Ovary (tissue), 9 donors: ENCODE data around the gene ITGA3. TPM values are rescaled to one million over a fixed set of nuclear protein-coding genes. Genes with fewer than 3 reads are reported as not detected.

Source experiments
- DNase-seq, 5 donors: peaks; one replicate each; pipeline ENCODE4 v3.0.0-alpha.2; 2019 to 2020
- H3K27ac ChIP-seq, 2 donors: fragments of 200-600 bp; one replicate each; pipeline versions ENCODE4 v1.5.1 to v1.8.0; 2019 to 2022
- H3K27me3 ChIP-seq: fragments of 200-600 bp; one replicate; pipeline ENCODE4 v1.8.0; 2022
- H3K36me3 ChIP-seq: fragments of 200-600 bp; sonication (generic); one replicate; pipeline ENCODE4 v1.5.1; 2019
- H3K4me1 ChIP-seq: one replicate; pipeline ENCODE4 v1.8.1; 2013; ENCODE audit warnings: mild to moderate bottlenecking, moderate library complexity; ENCODE audit not compliant: insufficient read depth
- H3K4me3 ChIP-seq: fragments of 200-600 bp; sonication (generic); one replicate; pipeline ENCODE4 v1.5.1; 2017
- H3K9me3 ChIP-seq, 2 donors: fragments of 200-600 bp in 1 of 2; sonication (generic) in 1 of 2; one replicate each; pipeline versions ENCODE4 v1.5.1 to v1.8.1; 2013 to 2019; ENCODE audit warnings: mild to moderate bottlenecking in 1 of 2, moderate library complexity in 1 of 2
- EP300 ChIP-seq: sonication (generic); formaldehyde crosslinking; IDR thresholded peaks from one replicate; pipeline ENCODE4 v1.6.1; 2017; ENCODE audit warnings: antibody characterized with exemption
- POLR2A ChIP-seq: fragments of 450-650 bp; IDR thresholded peaks from one replicate; pipeline ENCODE4 v1.6.1; 2017; ENCODE audit warnings: antibody characterized with exemption, mild to moderate bottlenecking, moderate library complexity
- WGBS, 3 donors: extraction: QIAGEN DNeasy Blood & Tissue Kit in 1 of 3; methylation state at CpG; one replicate each; pipeline versions ENCODE4 v1.1.5 to v1.1.7; 2013 to 2017; 5-methylcytosine and 5-hydroxymethylcytosine counted together
- intact Hi-C, 4 donors: fragments of 100-400 bp; cut with DNase I; formaldehyde crosslinking; loops; one replicate each; pipeline versions ENCODE4 v1.11.0 to v1.15.1; 2022 to 2023
- polyA plus RNA-seq, 2 donors: library from polyadenylated mRNA; stranded (reverse); fragments of 200-250 nt in 1 of 2; fragments of 350-450 nt in 1 of 2; fragmentation: Illumina TruSeq in 1 of 2; extraction: RNeasy Lipid Tissue Mini Kit (QIAGEN cat#74804) in 1 of 2; gene quantifications; one replicate each; pipeline ENCODE4 v1.2.3, GENCODE V29; 2013 to 2014
- total RNA-seq, 7 donors: library from RNA; depleted of rRNA in 2 of 7; stranded (reverse); fragments of >200 nt in 2 of 7; fragmentation: NEBNext Ultra II Directional in 3 of 7; extraction: Animal tissue kit (Norgen Biotek cat#: 25700) in 3 of 7; gene quantifications; one replicate each; pipeline versions ENCODE4 v1.1.0 to v1.2.4, GENCODE V29; 2016 to 2023
- TF ChIP-seq, protein P1 (sequence below), 3 donors: fragments of 450-650 bp in 2 of 3; fragments of 200-600 bp in 1 of 3; IDR thresholded peaks; one replicate each; pipeline versions ENCODE4 v1.5.1 to v1.8.0; 2016 to 2022; ENCODE audit warnings: antibody characterized with exemption in 3 of 3, mild to moderate bottlenecking in 1 of 3
- donor health status: DM: no; HTN: no; CAD: no; lungs with moderate emphysema.
- donor health status: DM: no; HTN: no; CAD: no.
- donor health status: Bipolar disorder and iron deficiency.
- donor health status: DM: yes; HTN: yes; CAD: no.
- donor health status: DM: no; HTN: no; CAD: no.
- donor health status: DM: yes; HTN: yes; CAD: no.

Gene ITGA3
- total and polyA plus RNA-seq, 9 donors = 23.6 to 132 (median 34.2) TPM

DNA sequence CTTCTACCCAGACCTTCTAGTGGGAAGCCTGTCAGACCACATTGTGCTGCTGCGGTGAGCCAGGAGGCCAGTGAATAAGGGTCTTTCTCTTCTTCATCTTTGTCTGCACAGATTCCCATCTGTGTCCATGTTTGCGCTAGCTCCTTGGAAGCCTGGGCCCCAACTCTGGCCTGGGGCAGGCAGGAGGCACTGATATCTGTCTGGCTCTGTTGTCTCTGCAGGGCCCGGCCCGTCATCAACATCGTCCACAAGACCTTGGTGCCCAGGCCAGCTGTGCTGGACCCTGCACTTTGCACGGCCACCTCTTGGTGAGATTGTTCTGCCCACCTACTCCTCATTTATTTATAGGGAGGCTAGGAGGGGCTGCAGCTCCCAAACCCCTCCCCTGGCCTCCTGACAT, 18.3 kb downstream of the ITGA3 start:
- WGBS, 3 donors = 90 to 92% (median 90%) methylated on average over 6 of the region's 6 CpGs
- H3K9me3 ChIP-seq = no peaks in the 10 kb centered on the region
- no peaks in the 10 kb centered on the region for H3K4me1 ChIP-seq
- H3K36me3 ChIP-seq = no peaks in the 10 kb centered on the region
- intact Hi-C loops = loop anchor here in 1 of 4 donors (5.0 kb wide), 1 partner anchor 247 kb away; no protein-coding TSS in a partner anchor
- no peaks in the 10 kb centered on the region for H3K27me3 ChIP-seq
- no peak overlapping the region for H3K4me3 ChIP-seq
- DNase-seq = no peak
- no peak overlapping the region for H3K27ac ChIP-seq
- TF ChIP-seq, protein P1, sequence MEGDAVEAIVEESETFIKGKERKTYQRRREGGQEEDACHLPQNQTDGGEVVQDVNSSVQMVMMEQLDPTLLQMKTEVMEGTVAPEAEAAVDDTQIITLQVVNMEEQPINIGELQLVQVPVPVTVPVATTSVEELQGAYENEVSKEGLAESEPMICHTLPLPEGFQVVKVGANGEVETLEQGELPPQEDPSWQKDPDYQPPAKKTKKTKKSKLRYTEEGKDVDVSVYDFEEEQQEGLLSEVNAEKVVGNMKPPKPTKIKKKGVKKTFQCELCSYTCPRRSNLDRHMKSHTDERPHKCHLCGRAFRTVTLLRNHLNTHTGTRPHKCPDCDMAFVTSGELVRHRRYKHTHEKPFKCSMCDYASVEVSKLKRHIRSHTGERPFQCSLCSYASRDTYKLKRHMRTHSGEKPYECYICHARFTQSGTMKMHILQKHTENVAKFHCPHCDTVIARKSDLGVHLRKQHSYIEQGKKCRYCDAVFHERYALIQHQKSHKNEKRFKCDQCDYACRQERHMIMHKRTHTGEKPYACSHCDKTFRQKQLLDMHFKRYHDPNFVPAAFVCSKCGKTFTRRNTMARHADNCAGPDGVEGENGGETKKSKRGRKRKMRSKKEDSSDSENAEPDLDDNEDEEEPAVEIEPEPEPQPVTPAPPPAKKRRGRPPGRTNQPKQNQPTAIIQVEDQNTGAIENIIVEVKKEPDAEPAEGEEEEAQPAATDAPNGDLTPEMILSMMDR (IDR thresholded peaks at IDR 0.05) = no peak
- TF ChIP-seq POLR2A (no peak), EP300 (no peak)

DNA sequence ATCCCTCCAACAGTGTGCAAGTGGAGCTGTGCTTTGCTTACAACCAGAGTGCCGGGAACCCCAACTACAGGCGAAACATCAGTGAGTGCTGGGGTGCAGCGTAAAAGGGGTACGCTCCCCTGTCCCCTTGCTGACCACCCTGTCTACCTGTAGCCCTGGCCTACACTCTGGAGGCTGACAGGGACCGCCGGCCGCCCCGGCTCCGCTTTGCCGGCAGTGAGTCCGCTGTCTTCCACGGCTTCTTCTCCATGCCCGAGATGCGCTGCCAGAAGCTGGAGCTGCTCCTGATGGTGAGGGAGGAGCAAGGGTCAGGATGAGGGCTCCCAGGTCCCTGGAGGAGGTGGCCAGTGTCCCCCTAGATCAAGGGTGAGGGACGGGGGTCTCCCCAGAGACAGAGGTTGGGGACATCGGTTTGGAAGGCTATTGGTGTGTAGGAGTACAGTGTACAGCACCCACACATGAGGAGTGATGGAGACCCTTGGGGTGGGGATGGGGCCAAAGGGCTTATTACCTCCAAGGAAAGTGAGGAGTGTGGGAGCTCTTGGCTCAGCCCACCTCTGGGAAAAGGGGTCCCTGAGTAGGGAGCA, 19.6 kb downstream of the ITGA3 start:
- Histone ChIP-seq H3K4me1 (no peaks in the 10 kb centered on the region), H3K4me3 (no peak overlapping the region), H3K27ac (no peak overlapping the region), H3K9me3 (no peaks in the 10 kb centered on the region), H3K36me3 (no peaks in the 10 kb centered on the region), H3K27me3 (no peaks in the 10 kb centered on the region)
- WGBS, 3 donors = 88 to 92% (median 90%) methylated on average over 16 of the region's 16 CpGs
- intact Hi-C loops = no loop called here
- DNase-seq = no peak
- TF ChIP-seq EP300 (no peak), POLR2A (no peak)
- TF ChIP-seq, protein P1 (IDR thresholded peaks at IDR 0.05) = no peak

DNA sequence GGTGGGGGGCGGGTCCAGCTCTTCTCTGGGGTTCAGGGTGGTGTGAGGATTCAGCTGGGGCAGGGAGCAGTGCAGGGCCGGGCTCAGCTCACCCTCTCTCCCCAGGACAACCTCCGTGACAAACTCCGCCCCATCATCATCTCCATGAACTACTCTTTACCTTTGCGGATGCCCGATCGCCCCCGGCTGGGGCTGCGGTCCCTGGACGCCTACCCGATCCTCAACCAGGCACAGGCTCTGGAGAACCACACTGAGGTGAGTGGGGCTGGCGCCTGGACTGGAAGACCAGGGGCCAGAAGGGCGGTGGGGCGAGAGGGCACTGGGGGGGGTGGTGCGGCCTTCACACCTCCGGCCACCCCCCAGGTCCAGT, 20.3 kb downstream of the ITGA3 start:
- TF ChIP-seq EP300 (no peak), POLR2A (no peak)
- TF ChIP-seq, protein P1 (IDR thresholded peaks at IDR 0.05) = no peak
- no peaks in the 10 kb centered on the region for H3K36me3 ChIP-seq
- H3K4me1 ChIP-seq = no peaks in the 10 kb centered on the region
- H3K27ac ChIP-seq = no peak overlapping the region
- no peak overlapping the region for H3K4me3 ChIP-seq
- no peak for DNase-seq
- intact Hi-C loops = no loop called here
- no peaks in the 10 kb centered on the region for H3K9me3 ChIP-seq
- H3K27me3 ChIP-seq = no peaks in the 10 kb centered on the region
- 91 to 95% (median 92%) methylated on average over 16 of the region's 16 CpGs for WGBS, 3 donors

DNA sequence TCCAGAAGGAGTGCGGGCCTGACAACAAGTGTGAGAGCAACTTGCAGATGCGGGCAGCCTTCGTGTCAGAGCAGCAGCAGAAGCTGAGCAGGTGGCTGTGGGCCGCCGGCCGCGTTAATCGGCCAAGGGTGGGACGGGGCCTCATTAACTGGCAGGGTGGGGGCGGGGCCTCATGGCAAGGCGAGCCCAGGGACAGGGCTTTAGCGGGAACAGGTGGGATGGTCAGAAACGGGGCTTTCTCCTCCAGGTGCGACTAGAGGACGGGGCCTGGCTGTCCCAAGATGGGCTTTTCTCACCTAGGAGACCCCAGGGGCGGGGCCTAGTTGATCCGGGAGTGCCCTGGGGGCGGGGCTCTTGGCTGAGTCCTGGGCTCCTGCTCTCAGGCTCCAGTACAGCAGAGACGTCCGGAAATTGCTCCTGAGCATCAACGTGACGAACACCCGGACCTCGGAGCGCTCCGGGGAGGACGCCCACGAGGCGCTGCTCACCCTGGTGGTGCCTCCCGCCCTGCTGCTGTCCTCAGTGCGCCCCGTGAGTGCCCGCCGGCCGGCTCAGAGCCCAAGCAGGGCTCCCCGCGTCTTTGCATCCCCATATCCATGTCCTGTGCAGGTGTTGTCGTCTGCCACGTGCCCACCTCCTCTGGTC, 20.8 kb downstream of the ITGA3 start:
- no peaks in the 10 kb centered on the region for H3K9me3 ChIP-seq
- no peaks in the 10 kb centered on the region for H3K4me1 ChIP-seq
- no peaks in the 10 kb centered on the region for H3K27me3 ChIP-seq
- TF ChIP-seq POLR2A (no peak), EP300 (no peak)
- TF ChIP-seq, protein P1 (IDR thresholded peaks at IDR 0.05) = no peak
- DNase-seq = no peak
- no peak overlapping the region for H3K4me3 ChIP-seq
- H3K36me3 ChIP-seq = no peaks in the 10 kb centered on the region
- WGBS, 3 donors = 76 to 82% (median 76%) methylated on average over 31 to 39 of the region's 39 CpGs
- no peak overlapping the region for H3K27ac ChIP-seq
- intact Hi-C loops = no loop called here
